K562 (cell line): ENCODE results near the gene HSD17B1. TPM values are rescaled to one million over a fixed set of nuclear protein-coding genes. Genes with fewer than 3 reads are reported as not detected.

Experiments
- ATF6 ChIP-seq: sonication (generic); formaldehyde crosslinking; IDR thresholded peaks from 2 replicates; pipeline ENCODE4 v1.4.0; 2020; ENCODE audit warnings: mild to moderate bottlenecking, missing genetic modification reagents
- ERF ChIP-seq: fragments of 450-650 bp; formaldehyde crosslinking; IDR thresholded peaks from 2 replicates; pipeline ENCODE4 v1.4.0; 2020; ENCODE audit warnings: mild to moderate bottlenecking, mixed read lengths
- IRF2 ChIP-seq: sonication (generic); formaldehyde crosslinking; IDR thresholded peaks from 2 replicates; pipeline ENCODE4 v1.8.1; 2022; ENCODE audit warnings: mild to moderate bottlenecking, missing genetic modification reagents
- NR4A1 ChIP-seq, 2 experiments: fragments of 250-450 bp in 1 of 2; fragments of 450-650 bp in 1 of 2; sonication (Bioruptor Pico) in 1 of 2; IDR thresholded peaks; 2 replicates each; pipeline versions ENCODE4 v1.4.0 to v1.6.1; 2016 to 2020; ENCODE audit warnings: mild to moderate bottlenecking in 2 of 2, missing compliant biosample characterization in 1 of 2, missing genetic modification characterization in 1 of 2, moderate library complexity in 1 of 2
- REST ChIP-seq, 2 experiments: fragments of 450-650 bp; formaldehyde crosslinking in 1 of 2; IDR thresholded peaks; 2 replicates each; pipeline versions ENCODE4 v1.4.0 to v1.6.1; 2014 to 2020; ENCODE audit warnings: mild to moderate bottlenecking in 2 of 2, borderline replicate concordance in 1 of 2, low read depth in 1 of 2
- ZNF717 ChIP-seq: fragments of 250-450 bp; sonication (Bioruptor Pico); IDR thresholded peaks from 2 replicates; pipeline ENCODE4 v1.5.0; 2021
- polyA plus RNA-seq, 8 experiments: library from polyadenylated mRNA; depleted of rRNA in 4 of 8; stranded (reverse) in 5 of 8; unstranded in 3 of 8; fragments of >200 nt; fragmentation: Nextera tagmentation in 2 of 8; fragmentation: Illumina TruSeq in 1 of 8; extraction: Ambion mirVana in 2 of 8; extraction: Trizol in 1 of 8; gene quantifications; 2 replicates each; pipeline versions ENCODE4 v1.2.1 to v1.2.3, GENCODE V29; 2011 to 2014; ENCODE audit warnings: inconsistent platforms in 1 of 8, missing spikeins in 1 of 8
- total RNA-seq, 7 experiments: library from RNA; depleted of rRNA in 6 of 7; stranded (reverse); fragments of >200 nt in 6 of 7; fragmentation: Illumina TruSeq in 2 of 7; extraction: Trizol in 2 of 7; gene quantifications; 2 replicates each; pipeline versions ENCODE4 v1.2.1 to v1.2.3, GENCODE V29; 2011 to 2021; ENCODE audit warnings: low replicate concordance in 1 of 7
- TF ChIP-seq, protein P1 (sequence below): fragments of 450-650 bp; formaldehyde crosslinking; IDR thresholded peaks from 2 replicates; pipeline ENCODE4 v1.4.0; 2022; ENCODE audit warnings: mild to moderate bottlenecking, moderate library complexity
- TF ChIP-seq, protein P2 (sequence below): fragments of 450-650 bp; IDR thresholded peaks from 2 replicates; pipeline ENCODE4 v1.6.1; 2016; ENCODE audit warnings: borderline replicate concordance
- TF ChIP-seq, protein P3 (sequence below): fragments of 450-650 bp; formaldehyde crosslinking; IDR thresholded peaks from 2 replicates; pipeline ENCODE4 v1.4.0; 2022; ENCODE audit warnings: missing genetic modification characterization

Gene HSD17B1
- total and polyA plus RNA-seq, 9 of the 15 experiments (the other 6 are each of a cell fraction or from before 2014, with no cell fraction given): 0.55 to 21.1 (median 3.6) TPM

DNA sequence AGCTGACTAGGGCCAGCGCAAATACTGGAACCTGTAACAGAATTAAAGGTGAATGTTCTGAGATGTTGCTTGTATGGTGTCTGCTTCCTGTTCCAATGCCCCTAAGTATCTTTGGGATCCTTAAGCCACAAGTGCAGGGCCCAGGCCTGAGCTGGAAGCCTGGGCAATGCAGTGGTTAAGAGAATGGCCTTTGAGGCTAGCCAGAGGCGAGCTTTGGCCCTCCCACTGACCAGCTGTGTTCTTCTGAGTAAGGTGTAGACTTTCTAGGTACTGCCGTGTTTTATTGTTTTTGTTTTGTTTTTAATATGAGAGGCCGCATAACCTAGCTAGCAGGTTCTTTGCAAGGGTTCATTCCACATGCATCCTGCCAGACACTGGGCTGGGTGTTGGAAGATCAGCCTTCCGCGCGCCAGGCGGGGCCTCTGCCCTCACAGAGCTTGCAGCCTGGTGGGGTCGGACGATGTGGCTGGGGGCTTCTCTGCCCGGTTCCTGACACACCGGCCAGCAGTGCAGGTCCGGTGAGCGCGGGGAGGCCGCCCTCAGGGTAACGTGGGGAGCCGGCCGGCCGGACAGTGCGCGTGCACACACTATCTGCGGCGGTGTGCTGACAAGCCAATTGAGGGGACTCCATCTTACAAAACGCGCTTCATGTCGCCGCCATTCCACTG lies 13.6 kb downstream of the HSD17B1 start (continued):
- no peak for TF ChIP-seq REST (IDR thresholded peaks at IDR 0.05; ENCODE audit: borderline replicate concordance)
- 0 out of 2 replicates have a peak, but pooled peaks have one; percentile 22 for TF ChIP-seq REST (CRISPR knock-in tag; IDR thresholded peaks at IDR 0.05; ENCODE audit: low read depth)
- TF ChIP-seq IRF2: no peak
- TF ChIP-seq, protein P1, sequence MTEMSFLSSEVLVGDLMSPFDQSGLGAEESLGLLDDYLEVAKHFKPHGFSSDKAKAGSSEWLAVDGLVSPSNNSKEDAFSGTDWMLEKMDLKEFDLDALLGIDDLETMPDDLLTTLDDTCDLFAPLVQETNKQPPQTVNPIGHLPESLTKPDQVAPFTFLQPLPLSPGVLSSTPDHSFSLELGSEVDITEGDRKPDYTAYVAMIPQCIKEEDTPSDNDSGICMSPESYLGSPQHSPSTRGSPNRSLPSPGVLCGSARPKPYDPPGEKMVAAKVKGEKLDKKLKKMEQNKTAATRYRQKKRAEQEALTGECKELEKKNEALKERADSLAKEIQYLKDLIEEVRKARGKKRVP (CRISPR knock-in tag): 0 out of 2 replicates have a peak, but pooled peaks have one; percentile 41
- TF ChIP-seq NR4A1 (CRISPR knock-in tag; IDR thresholded peaks at IDR 0.05): peak; percentile 63; the same call in 1 of the 2 replicates
- TF ChIP-seq NR4A1 (tag; IDR thresholded peaks at IDR 0.05): no peak
- TF ChIP-seq ZNF717 (CRISPR knock-in tag): peak; percentile 20; the same call in 1 of the 2 replicates
- TF ChIP-seq ATF6 (CRISPR knock-in tag): peak; percentile 63; the same call in 1 of the 2 replicates
- peak; percentile 93 for TF ChIP-seq ERF (CRISPR knock-in tag)
- TF ChIP-seq, protein P2, sequence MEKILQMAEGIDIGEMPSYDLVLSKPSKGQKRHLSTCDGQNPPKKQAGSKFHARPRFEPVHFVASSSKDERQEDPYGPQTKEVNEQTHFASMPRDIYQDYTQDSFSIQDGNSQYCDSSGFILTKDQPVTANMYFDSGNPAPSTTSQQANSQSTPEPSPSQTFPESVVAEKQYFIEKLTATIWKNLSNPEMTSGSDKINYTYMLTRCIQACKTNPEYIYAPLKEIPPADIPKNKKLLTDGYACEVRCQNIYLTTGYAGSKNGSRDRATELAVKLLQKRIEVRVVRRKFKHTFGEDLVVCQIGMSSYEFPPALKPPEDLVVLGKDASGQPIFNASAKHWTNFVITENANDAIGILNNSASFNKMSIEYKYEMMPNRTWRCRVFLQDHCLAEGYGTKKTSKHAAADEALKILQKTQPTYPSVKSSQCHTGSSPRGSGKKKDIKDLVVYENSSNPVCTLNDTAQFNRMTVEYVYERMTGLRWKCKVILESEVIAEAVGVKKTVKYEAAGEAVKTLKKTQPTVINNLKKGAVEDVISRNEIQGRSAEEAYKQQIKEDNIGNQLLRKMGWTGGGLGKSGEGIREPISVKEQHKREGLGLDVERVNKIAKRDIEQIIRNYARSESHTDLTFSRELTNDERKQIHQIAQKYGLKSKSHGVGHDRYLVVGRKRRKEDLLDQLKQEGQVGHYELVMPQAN: peak; percentile 29; the same call in 1 of the 2 replicates
- TF ChIP-seq, protein P3, sequence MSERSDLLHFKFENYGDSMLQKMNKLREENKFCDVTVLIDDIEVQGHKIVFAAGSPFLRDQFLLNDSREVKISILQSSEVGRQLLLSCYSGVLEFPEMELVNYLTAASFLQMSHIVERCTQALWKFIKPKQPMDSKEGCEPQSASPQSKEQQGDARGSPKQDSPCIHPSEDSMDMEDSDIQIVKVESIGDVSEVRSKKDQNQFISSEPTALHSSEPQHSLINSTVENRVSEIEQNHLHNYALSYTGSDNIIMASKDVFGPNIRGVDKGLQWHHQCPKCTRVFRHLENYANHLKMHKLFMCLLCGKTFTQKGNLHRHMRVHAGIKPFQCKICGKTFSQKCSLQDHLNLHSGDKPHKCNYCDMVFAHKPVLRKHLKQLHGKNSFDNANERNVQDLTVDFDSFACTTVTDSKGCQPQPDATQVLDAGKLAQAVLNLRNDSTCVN (CRISPR knock-in tag): 0 out of 2 replicates have a peak, but pooled peaks have one; percentile 73
